SJSA1 (cell line): ENCODE measurements around the gene MSL2. TPM values are rescaled to one million over a fixed set of nuclear protein-coding genes. Genes with fewer than 3 reads are reported as not detected.
A peak's percentile ranks its signal among the peaks of the same experiment; 100 is the strongest.
"Not testable (repeated sequence)": the region's sequence is repeated elsewhere in the genome, so short reads cannot be mapped to it uniquely, and the experiment has no call there.

Experiments
- DNase-seq, 2 experiments: peaks; one replicate each; pipeline ENCODE4 v3.0.0-alpha.2; 2015 to 2020; ENCODE audit warnings: low spot score in 2 of 2, low read depth in 1 of 2
- H3K27ac ChIP-seq: fragments of 250-450 bp; sonication (Bioruptor Pico); 2 replicates; pipeline ENCODE4 v1.5.1; 2020; ENCODE audit warnings: mild to moderate bottlenecking, moderate library complexity
- H3K27me3 ChIP-seq: fragments of 250-450 bp; sonication (Bioruptor Pico); replicated peaks from 2 replicates; pipeline ENCODE4 v1.5.1; 2020; ENCODE audit warnings: mild to moderate bottlenecking, moderate library complexity
- H3K36me3 ChIP-seq: fragments of 250-450 bp; sonication (Bioruptor Pico); 2 replicates; pipeline ENCODE4 v1.5.1; 2020; ENCODE audit warnings: mild to moderate bottlenecking
- H3K4me1 ChIP-seq: fragments of 250-450 bp; sonication (Bioruptor Pico); replicated peaks from 2 replicates; pipeline ENCODE4 v1.6.1; 2021; ENCODE audit warnings: mild to moderate bottlenecking
- H3K4me3 ChIP-seq: fragments of 250-450 bp; sonication (Bioruptor Pico); 2 replicates; pipeline ENCODE4 v1.5.1; 2020; ENCODE audit warnings: mild to moderate bottlenecking
- H3K9me3 ChIP-seq: fragments of 250-450 bp; sonication (Bioruptor Pico); replicated peaks from 2 replicates; pipeline ENCODE4 v1.5.1; 2020; ENCODE audit warnings: mild to moderate bottlenecking
- total RNA-seq: library from RNA; depleted of rRNA; stranded (reverse); fragments of >200 nt; shearing (Covaris generic); gene quantifications from 2 replicates; pipeline ENCODE4 v1.2.3, GENCODE V29; 2014; rRNA removed

Gene MSL2, protein sequence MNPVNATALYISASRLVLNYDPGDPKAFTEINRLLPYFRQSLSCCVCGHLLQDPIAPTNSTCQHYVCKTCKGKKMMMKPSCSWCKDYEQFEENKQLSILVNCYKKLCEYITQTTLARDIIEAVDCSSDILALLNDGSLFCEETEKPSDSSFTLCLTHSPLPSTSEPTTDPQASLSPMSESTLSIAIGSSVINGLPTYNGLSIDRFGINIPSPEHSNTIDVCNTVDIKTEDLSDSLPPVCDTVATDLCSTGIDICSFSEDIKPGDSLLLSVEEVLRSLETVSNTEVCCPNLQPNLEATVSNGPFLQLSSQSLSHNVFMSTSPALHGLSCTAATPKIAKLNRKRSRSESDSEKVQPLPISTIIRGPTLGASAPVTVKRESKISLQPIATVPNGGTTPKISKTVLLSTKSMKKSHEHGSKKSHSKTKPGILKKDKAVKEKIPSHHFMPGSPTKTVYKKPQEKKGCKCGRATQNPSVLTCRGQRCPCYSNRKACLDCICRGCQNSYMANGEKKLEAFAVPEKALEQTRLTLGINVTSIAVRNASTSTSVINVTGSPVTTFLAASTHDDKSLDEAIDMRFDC
- total RNA-seq: 11.7 and 12.8 TPM in 2 replicates

DNA sequence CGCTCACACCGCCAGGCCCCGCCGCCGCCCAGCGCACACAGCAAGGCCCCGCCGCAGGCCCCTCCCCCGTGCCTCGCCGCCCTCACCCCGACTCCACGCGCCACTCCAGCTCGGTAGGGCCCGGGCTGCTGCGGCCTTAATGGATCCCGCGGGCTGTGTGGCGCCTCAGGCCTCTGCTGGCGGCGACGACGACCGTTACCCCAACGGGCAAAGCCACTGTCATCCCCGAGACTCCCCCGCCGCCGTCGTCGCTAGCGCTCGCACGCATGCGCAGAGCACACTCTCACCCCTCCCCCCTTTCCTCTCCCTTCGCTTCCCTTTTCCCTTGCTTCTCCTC lies at the start of gene MSL2:
MSL2 (minus strand) TSS at position 272 of the 337 bp plus-strand sequence. CDS start 1,222 bp downstream, outside the sequence.
- DNase-seq: peak in 1 of 2 experiments; percentile 82
- Histone ChIP-seq H3K36me3 (peaks cover 44% of the 10 kb centered on the region), H3K27ac (peak within 1 kb of the TSS; percentile 99), H3K27me3 (no peaks in the 10 kb centered on the region), H3K9me3 (no peaks in the 10 kb centered on the region), H3K4me3 (peak within 1 kb of the TSS; percentile 88), H3K4me1 (peaks cover 31% of the 10 kb centered on the region)

DNA sequence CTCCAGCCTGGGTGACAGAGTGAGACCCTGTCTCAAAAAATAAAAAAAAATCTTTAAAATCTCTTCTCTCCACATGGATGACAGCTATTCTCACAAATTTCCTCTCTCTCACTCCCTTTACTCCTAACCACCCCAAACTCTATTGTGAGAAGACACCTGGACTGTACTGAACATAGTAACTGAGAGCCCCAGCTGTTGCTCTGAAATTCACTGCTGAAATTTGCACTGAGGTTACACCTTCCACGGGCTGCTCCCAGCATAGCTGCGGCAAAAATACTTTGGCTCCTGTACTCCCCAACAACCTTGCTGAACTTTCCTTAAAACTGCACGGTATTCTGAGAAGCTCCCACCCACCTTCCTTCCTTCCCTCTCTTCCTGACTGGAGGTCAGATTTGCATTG lies 49.6 kb upstream of the MSL2 start:
- peaks cover 1% of the 10 kb centered on the region for H3K4me1 ChIP-seq
- DNase-seq: no peak
- H3K9me3 ChIP-seq: no peaks in the 10 kb centered on the region
- peaks cover 2% of the 10 kb centered on the region; the same call in 1 of the 2 replicates for H3K36me3 ChIP-seq
- no peaks in the 10 kb centered on the region for H3K27me3 ChIP-seq
- no peak overlapping the region for H3K27ac ChIP-seq
- H3K4me3 ChIP-seq: no peak overlapping the region

DNA sequence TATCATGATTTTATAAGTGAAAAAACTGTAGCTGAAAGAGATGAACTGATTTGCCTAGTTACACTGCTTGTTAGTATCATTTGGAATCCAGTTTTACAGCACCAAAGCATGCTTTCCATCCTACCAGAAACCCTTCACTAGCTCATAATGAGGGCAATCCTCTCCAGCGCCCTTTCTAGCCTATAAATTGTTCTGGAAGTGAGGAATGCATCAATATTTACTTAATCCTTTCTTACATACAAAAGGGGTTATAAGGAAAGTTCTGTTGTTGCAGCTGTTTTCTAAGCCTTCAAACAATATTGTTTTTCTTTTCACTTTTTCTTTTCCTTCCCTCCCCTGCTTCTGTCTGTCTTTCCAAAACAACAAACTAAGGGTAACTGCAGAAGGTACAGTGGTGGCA lies 43.0 kb upstream of the MSL2 start:
- peak in 1 of 2 experiments; percentile 57 for DNase-seq
- H3K4me3 ChIP-seq: no peak overlapping the region
- H3K27me3 ChIP-seq: no peaks in the 10 kb centered on the region
- H3K27ac ChIP-seq: no peak overlapping the region
- no peaks in the 10 kb centered on the region for H3K9me3 ChIP-seq
- peaks cover 10% of the 10 kb centered on the region for H3K4me1 ChIP-seq
- H3K36me3 ChIP-seq: no peaks in the 10 kb centered on the region

DNA sequence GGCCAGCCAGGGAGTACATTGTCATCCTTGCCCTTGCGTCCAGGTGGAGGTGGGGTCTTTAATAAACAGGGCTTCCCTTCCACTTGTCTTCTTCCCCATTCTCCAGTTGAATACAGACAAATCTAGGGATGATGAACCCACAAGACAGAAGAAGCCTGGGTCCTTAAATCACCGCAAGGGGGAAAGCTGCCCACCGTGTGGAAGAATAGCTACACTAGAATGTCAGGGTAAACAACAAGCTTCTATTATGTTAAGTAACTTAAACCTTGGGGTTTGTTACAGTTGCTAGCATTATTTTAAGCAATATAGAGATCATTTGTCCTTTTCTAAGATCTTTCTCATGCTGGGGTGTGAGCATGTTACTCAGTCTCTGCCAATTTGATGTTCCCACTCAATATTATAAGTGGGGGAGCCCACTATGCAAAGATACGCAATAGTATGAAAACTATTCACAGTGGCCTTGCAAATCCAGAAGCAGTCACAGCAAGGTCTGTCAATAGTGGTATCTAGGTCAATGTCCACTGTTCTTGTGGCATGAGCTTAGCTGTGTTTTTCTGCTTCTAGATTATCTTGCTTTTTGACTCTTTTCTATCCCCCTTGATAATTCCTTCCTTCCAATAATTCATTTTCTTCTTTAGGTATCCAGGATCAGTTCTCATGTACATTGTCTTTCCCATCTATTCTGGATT lies 42.0 kb upstream of the MSL2 start:
- no peaks in the 10 kb centered on the region for H3K27me3 ChIP-seq
- H3K4me1 ChIP-seq: peaks cover 10% of the 10 kb centered on the region
- H3K4me3 ChIP-seq: no peak overlapping the region
- no peaks in the 10 kb centered on the region for H3K9me3 ChIP-seq
- DNase-seq: no peak
- H3K27ac ChIP-seq: no peak overlapping the region
- H3K36me3 ChIP-seq: no peaks in the 10 kb centered on the region

DNA sequence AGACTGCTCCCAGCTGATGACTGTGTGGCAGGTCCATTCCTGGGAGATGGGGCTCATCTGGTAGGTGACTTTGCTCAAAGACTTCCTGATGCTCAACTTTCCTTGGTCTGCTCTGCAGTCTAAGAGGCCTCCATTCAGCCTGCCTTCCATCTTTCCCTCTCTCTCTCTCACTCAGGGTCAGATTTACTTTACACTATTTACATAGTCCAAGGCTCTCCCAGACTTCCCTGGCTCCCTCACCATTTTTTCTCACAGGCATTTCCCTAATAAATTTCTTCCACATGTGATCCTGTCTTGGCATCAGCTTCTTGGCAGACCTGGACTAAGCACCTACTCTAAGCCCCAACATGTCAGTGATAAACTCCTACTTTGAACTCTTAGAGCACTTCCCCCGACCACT lies 41.0 kb upstream of the MSL2 start:
- Histone ChIP-seq H3K27me3 (no peaks in the 10 kb centered on the region), H3K4me3 (no peak overlapping the region), H3K9me3 (no peaks in the 10 kb centered on the region), H3K4me1 (peaks cover 10% of the 10 kb centered on the region), H3K27ac (no peak overlapping the region), H3K36me3 (no peaks in the 10 kb centered on the region)
- DNase-seq: no peak

DNA sequence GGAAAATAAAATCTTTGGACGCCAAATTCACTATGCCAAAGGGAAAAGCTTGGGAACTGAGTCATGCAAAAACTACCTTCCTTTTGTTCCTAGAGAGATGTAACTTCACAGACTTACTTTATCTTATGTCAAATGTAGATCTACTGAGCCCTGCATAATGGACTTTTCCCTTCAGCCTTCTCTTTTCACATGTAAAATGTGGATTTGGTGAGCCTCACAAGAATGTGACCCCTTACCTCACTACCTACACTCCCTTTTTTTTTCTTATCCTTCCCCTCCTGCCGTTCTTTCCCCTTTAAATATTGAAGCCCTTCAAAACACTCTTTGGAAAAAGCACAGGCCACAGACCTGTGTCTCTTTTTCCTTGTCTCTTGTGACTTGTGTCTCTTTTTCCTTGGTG lies 40.0 kb upstream of the MSL2 start:
- Histone ChIP-seq H3K27me3 (no peaks in the 10 kb centered on the region), H3K27ac (no peak overlapping the region)

DNA sequence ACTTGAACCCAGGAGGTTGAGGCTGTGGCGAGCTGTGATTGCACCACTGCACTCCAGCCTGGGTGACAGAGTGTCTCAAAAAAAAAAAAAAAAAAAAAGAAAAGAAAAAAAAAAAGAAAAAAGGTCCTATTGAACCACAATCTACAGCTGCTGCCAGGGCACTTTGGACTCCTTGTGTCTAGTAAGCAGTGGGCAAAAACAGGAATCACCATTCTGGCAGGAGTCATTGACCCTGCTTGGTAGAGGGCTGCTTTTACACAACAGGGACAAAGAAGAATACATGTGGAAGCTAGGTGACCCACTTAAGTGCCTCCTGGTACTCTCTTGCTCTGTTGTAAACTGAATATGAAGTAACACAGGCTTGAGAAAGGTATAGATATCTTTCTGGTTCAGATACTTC lies 39.4 kb upstream of the MSL2 start:
- no peaks in the 10 kb centered on the region for H3K9me3 ChIP-seq
- H3K27ac ChIP-seq: no peak overlapping the region
- no peak for DNase-seq

More for the DNA sequence above, 40.0 kb upstream of the MSL2 start:
- no peak for DNase-seq
- no peak overlapping the region for H3K4me3 ChIP-seq
- no peaks in the 10 kb centered on the region for H3K36me3 ChIP-seq
- peaks cover 10% of the 10 kb centered on the region for H3K4me1 ChIP-seq
- no peaks in the 10 kb centered on the region for H3K9me3 ChIP-seq

DNA sequence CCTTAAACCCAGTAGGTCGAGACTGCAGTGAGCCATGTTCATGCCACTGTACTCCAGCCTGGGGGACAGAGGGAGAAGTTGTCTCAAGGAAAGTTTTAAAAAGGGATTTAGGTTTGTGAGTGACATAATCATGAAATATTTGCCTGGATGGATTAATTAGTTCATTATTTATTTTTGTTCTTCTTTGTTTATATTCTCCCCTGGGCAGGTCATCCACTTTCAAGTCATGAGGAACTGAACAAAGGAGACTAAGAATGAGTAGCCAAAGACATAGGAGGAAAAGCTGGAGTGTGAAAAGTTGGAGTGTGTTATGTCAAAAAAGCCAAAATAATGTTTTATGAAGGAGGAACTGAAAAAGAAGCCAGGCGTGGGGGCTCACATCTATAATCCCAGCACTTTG lies 36.3 kb upstream of the MSL2 start:
- no peak for DNase-seq

More for the DNA sequence above, 39.4 kb upstream of the MSL2 start:
- Histone ChIP-seq H3K4me3 (no peak overlapping the region), H3K27me3 (no peaks in the 10 kb centered on the region), H3K4me1 (peaks cover 10% of the 10 kb centered on the region), H3K36me3 (no peaks in the 10 kb centered on the region)

DNA sequence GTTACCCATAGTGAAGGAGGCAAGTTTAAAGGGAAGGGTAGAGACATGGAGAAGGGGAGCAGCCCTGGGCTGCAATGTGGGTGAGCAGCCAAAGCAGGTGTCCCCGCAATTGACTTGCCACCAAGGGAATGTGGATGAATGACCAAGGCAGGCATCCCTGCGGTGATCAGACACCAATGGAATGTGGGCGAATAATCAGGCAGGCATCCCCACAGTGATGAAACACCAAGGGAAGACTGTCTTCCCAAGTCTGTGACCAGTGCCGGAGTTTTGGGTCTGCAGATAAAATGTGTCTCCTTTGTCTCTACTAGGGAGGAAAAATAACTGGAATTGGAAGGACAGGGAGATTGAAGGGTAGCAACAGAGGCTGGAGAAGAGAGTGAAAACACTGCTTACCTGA lies 26.6 kb upstream of the MSL2 start:
- H3K27me3 ChIP-seq, H3K27ac ChIP-seq: not testable (repeated sequence)
- peak; percentile 21 to 64 for DNase-seq

More for the DNA sequence above, 36.3 kb upstream of the MSL2 start:
- H3K36me3 ChIP-seq: no peaks in the 10 kb centered on the region
- H3K27ac ChIP-seq: no peak overlapping the region
- H3K27me3 ChIP-seq: no peaks in the 10 kb centered on the region
- H3K4me3 ChIP-seq: no peak overlapping the region
- H3K9me3 ChIP-seq: no peaks in the 10 kb centered on the region
- no peaks in the 10 kb centered on the region for H3K4me1 ChIP-seq

DNA sequence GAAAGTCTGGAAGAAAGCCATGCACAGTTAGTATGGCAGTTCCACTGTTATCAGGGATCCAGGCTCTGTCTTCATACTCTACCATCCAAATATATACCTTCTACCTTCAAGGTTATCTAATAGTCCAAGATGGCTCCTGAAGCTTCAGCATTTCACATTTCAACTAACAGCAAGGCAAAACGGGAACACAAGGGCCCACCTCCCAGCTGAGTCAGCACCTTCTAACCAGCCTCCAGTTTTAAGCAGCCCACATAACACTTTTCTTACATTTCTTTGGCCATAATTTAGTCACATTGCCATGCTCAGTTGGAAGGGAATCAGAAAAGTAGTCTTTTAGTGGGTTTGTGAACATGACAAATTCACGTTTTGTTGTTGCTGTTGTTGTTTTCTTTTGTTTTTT lies 15.4 kb upstream of the MSL2 start:
- H3K27me3 ChIP-seq: no peaks in the 10 kb centered on the region
- no peaks in the 10 kb centered on the region for H3K36me3 ChIP-seq
- no peak overlapping the region for H3K27ac ChIP-seq
- peaks cover 27% of the 10 kb centered on the region for H3K4me1 ChIP-seq
- no peak for DNase-seq
- H3K9me3 ChIP-seq: no peaks in the 10 kb centered on the region
- H3K4me3 ChIP-seq: no peak overlapping the region

More for the DNA sequence above, 26.6 kb upstream of the MSL2 start:
- H3K4me1 ChIP-seq, H3K9me3 ChIP-seq, H3K4me3 ChIP-seq, H3K36me3 ChIP-seq: not testable (repeated sequence)

DNA sequence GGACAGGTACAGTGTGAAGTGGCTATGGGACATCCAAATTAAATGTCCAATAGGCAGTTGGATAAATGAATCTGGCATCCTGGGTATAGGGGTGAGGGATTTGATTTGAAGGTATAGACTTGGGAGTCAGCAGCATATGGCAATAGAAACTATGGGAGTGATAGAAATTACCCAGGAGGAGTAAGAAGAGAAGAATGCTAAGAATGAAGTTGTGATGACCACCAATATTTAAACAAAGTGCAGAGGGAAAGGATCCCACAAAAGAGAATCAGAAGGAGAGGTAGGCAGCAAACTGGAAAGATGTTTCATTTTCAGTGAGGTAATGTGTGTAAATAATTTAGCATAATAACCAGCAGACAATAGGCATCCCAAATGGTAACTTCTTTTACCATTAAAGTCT lies 13.8 kb upstream of the MSL2 start:
- H3K4me1 ChIP-seq: peaks cover 31% of the 10 kb centered on the region
- peak in 1 of 2 experiments; percentile 90 for DNase-seq

DNA sequence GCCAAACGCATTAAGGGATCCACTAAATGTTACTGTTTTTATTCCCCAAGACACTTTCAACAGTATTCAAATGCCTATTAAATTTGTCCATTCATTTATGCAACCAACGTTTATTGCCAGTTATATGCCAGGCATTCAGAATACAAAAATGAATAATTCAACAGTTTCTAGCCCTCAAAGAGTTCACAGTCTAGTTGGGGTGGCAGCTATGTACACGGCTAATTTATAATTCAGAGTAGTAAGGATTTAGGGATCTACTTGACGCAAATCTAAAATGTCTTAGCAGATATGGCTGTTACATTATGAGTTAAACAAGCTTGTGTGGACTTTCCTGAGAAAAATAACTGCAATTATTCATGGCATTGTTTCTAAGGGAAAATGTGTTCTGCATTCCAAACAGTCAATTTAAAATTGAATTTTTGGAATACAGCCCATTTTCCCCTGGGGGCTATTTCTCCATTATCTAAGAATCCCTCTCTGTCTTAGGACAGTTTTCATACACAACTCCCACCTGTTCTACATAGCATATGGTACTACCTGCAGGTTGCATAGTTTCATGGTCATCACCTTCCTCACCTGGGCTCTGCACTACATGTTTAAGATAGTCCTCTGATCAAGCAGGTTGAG lies 11.5 kb upstream of the MSL2 start:
- H3K27ac ChIP-seq: no peak overlapping the region
- peaks cover 31% of the 10 kb centered on the region for H3K4me1 ChIP-seq
- H3K36me3 ChIP-seq: no peaks in the 10 kb centered on the region
- H3K9me3 ChIP-seq: no peaks in the 10 kb centered on the region
- no peak for DNase-seq
- no peak overlapping the region for H3K4me3 ChIP-seq
- no peaks in the 10 kb centered on the region for H3K27me3 ChIP-seq

More for the DNA sequence above, 13.8 kb upstream of the MSL2 start:
- Histone ChIP-seq H3K36me3 (no peaks in the 10 kb centered on the region), H3K27me3 (no peaks in the 10 kb centered on the region), H3K4me3 (no peak overlapping the region), H3K27ac (peak overlapping the region; percentile 79), H3K9me3 (no peaks in the 10 kb centered on the region)

DNA sequence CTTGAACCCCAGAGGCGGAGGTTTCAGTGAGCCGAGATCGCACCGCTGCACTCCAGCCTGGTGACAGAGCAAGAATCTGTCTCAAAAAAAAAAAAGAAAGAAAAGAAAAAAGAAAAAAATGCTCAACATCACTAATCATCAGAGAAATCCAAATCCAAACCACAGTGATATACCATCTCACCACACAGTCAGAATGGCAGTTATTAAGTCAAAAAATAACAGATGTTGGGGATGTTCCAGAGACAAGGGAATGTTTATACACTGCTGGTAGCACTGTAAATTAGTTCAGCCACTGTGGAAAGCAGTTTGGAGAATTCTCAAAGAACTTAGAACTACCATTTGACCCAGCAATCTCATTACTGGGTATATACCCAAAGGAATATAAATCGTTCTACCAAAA lies 3.1 kb upstream of the MSL2 start:
- not testable (repeated sequence) for H3K27ac ChIP-seq, H3K27me3 ChIP-seq, DNase-seq, H3K4me3 ChIP-seq, H3K9me3 ChIP-seq
- Histone ChIP-seq H3K4me1 (peaks cover 17% of the 10 kb centered on the region), H3K36me3 (peaks cover 19% of the 10 kb centered on the region)
